Measurements from ENCODE around the gene TNFSF13. TPM values are rescaled to one million over a fixed set of nuclear protein-coding genes. Genes with fewer than 3 reads are reported as not detected.

Gene TNFSF13
- total RNA-seq, 1 experiment from 2014 or later = 3.2 TPM

GRCh38 chr17:7573324-7574080 lies 15.0 kb downstream of the TNFSF13 start (continued):
- TF ChIP-seq ARID4B (CRISPR knock-in tag; IDR thresholded peaks at IDR 0.05; ENCODE audit: borderline replicate concordance) (no peak; the same call in 1 of the 2 replicates), MLX (CRISPR knock-in tag; IDR thresholded peaks at IDR 0.05) (no peak), SMAD3 (CRISPR knock-in tag; IDR thresholded peaks at IDR 0.05; ENCODE audit: borderline replicate concordance) (no peak), FOXK1 (CRISPR knock-in tag; IDR thresholded peaks at IDR 0.05) (no peak; the same call in 1 of the 2 replicates), ZBTB21 (CRISPR knock-in tag; IDR thresholded peaks at IDR 0.05; ENCODE audit: borderline replicate concordance) (0 out of 2 replicates have a peak, but pooled peaks have one; percentile 39), ZNF219 (CRISPR knock-in tag; IDR thresholded peaks at IDR 0.05; ENCODE audit: borderline replicate concordance) (no peak), GTF2I (CRISPR knock-in tag; conservative IDR thresholded peaks at IDR 0.05) (no peak), ZNF317 (CRISPR knock-in tag; IDR thresholded peaks at IDR 0.05; ENCODE audit: borderline replicate concordance, low read depth) (no peak), ZNF532 (CRISPR knock-in tag; IDR thresholded peaks at IDR 0.05; ENCODE audit: borderline replicate concordance) (no peak), ATF2 (CRISPR knock-in tag; IDR thresholded peaks at IDR 0.05; ENCODE audit: borderline replicate concordance, low read depth) (no peak), ZNF512 (CRISPR knock-in tag; IDR thresholded peaks at IDR 0.05; ENCODE audit: borderline replicate concordance) (no peak), PREB (CRISPR knock-in tag; IDR thresholded peaks at IDR 0.05; ENCODE audit: borderline replicate concordance) (no peak), ELF4 (CRISPR knock-in tag; IDR thresholded peaks at IDR 0.05; ENCODE audit: low read depth) (no peak), E2F4 (CRISPR knock-in tag; IDR thresholded peaks at IDR 0.05; ENCODE audit: borderline replicate concordance, low read depth) (no peak), ZNF416 (CRISPR knock-in tag; IDR thresholded peaks at IDR 0.05) (no peak), HMGXB4 (CRISPR knock-in tag; IDR thresholded peaks at IDR 0.05) (no peak)
- TF ChIP-seq, protein P1, sequence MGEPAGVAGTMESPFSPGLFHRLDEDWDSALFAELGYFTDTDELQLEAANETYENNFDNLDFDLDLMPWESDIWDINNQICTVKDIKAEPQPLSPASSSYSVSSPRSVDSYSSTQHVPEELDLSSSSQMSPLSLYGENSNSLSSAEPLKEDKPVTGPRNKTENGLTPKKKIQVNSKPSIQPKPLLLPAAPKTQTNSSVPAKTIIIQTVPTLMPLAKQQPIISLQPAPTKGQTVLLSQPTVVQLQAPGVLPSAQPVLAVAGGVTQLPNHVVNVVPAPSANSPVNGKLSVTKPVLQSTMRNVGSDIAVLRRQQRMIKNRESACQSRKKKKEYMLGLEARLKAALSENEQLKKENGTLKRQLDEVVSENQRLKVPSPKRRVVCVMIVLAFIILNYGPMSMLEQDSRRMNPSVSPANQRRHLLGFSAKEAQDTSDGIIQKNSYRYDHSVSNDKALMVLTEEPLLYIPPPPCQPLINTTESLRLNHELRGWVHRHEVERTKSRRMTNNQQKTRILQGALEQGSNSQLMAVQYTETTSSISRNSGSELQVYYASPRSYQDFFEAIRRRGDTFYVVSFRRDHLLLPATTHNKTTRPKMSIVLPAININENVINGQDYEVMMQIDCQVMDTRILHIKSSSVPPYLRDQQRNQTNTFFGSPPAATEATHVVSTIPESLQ (CRISPR knock-in tag; IDR thresholded peaks at IDR 0.05) = no peak
